NB4 (cell line): Measurements from ENCODE around the gene MYMK.

Source experiments
- DNase-seq: peaks from one replicate; pipeline ENCODE4 v3.0.0; 2010; ENCODE audit warnings: low read depth
- H3K4me3 ChIP-seq: one replicate; pipeline ENCODE4 v1.5.1; 2011; ENCODE audit warnings: mild to moderate bottlenecking, low read depth, low read length, moderate library complexity
- MYC ChIP-seq: IDR thresholded peaks from 2 replicates; pipeline ENCODE4 v1.6.1; 2011; ENCODE audit warnings: low read depth, low read length
- POLR2A ChIP-seq: IDR thresholded peaks from 2 replicates; pipeline ENCODE4 v1.6.1; 2011; ENCODE audit warnings: mild to moderate bottlenecking; ENCODE audit not compliant: insufficient read length; ENCODE audit errors: extremely low read depth
- TF ChIP-seq, protein P1 (sequence below): IDR thresholded peaks from 2 replicates; pipeline ENCODE4 v1.6.1; 2011; ENCODE audit warnings: low read depth, low read length
- TF ChIP-seq, protein P2 (sequence below): IDR thresholded peaks from one replicate; pipeline ENCODE4 v1.5.1; 2012; ENCODE audit warnings: low read depth, low read length

MYMK gene

DNA sequence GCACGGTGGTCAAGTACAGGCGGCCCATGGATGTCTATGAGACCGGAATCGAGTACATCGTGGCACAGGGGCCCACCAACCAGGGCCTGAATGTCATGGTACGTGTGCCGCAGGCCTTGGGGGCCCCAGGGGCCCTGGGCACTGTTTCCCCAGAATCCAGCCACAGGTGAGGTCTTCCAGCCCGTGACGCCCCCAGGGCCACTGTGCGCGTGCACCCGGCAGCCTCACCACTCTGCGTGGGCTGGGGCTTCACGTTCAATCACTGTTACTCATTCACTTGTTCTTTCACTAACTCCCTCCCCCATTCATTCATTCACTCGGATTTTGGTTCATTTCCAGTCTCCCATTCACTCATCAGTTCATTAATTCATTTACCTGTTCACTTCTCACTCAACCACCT lies 22.4 kb upstream of the MYMK start:
- DNase-seq, result no peak
- no peak overlapping the region for H3K4me3 ChIP-seq
- TF ChIP-seq, protein P1, sequence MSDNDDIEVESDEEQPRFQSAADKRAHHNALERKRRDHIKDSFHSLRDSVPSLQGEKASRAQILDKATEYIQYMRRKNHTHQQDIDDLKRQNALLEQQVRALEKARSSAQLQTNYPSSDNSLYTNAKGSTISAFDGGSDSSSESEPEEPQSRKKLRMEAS, result no peak
- TF ChIP-seq, protein P2, sequence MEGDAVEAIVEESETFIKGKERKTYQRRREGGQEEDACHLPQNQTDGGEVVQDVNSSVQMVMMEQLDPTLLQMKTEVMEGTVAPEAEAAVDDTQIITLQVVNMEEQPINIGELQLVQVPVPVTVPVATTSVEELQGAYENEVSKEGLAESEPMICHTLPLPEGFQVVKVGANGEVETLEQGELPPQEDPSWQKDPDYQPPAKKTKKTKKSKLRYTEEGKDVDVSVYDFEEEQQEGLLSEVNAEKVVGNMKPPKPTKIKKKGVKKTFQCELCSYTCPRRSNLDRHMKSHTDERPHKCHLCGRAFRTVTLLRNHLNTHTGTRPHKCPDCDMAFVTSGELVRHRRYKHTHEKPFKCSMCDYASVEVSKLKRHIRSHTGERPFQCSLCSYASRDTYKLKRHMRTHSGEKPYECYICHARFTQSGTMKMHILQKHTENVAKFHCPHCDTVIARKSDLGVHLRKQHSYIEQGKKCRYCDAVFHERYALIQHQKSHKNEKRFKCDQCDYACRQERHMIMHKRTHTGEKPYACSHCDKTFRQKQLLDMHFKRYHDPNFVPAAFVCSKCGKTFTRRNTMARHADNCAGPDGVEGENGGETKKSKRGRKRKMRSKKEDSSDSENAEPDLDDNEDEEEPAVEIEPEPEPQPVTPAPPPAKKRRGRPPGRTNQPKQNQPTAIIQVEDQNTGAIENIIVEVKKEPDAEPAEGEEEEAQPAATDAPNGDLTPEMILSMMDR, result no peak
- TF ChIP-seq MYC (no peak), POLR2A (no peak)

DNA sequence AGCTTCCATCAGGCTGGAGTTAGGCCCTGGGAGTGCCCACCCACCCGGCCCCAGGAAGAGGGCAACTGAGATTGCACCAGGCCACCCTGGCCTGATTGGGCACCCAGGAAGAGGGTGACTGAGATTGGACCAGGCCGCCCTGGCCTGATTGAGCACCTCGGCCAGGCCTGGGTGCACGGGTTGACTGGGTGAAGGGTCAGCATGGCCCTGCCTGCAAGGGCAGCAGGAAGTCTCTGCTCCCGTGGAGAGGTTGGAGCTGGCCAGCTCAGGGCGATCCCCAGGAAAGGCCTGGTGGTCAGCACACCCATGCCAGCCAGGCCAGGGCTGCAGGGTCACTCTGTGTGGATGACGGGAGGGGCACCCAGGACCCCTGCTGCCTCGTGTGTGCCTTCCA lies 21.5 kb upstream of the MYMK start:
- H3K4me3 ChIP-seq, result no peak overlapping the region
- no peak for DNase-seq
- TF ChIP-seq, protein P2, result no peak
- TF ChIP-seq MYC, result no peak
- no peak for TF ChIP-seq POLR2A
- TF ChIP-seq, protein P1, result no peak

DNA sequence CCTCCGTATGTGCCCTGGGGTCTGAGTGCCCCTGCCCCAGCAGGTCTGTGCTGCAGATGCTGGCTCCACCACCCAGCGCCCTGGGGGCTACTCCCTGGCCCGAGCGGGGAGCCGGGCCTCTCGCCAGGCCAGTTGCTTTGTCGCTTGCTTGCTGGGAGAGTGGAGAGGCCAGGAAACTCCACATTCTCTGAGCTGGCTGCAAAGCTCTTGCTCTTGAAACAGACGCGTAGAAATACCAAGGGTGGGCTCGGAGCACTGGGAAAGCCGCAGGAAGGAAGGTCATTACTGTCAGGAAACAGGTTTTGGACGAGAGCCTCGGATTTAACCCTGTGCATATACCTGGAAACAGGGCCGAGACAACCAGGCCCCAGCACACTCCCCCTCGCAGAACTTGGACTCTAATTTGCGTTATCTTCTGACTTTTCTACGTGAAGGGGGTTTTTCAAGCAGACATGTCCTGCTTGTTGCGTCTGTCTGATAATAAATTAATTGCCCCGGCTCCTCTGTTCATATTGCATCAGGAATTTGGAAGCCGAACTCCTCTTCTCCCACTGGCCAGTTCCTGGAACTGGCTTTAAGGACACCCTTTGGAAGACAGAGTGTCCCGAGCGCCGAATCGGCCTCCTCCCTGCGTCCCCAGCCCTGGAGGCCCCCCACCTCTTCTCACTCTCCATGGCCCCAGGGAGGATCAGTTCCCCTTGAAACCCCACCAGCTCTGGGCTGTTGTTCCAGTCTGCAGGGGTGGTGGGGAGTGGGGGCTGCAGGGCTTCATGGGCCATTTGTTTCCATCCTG lies 20.9 kb upstream of the MYMK start:
- DNase-seq, result no peak
- TF ChIP-seq, protein P1, result no peak
- TF ChIP-seq, protein P2, result no peak
- TF ChIP-seq MYC, result no peak
- no peak for TF ChIP-seq POLR2A
- H3K4me3 ChIP-seq, result no peak overlapping the region

DNA sequence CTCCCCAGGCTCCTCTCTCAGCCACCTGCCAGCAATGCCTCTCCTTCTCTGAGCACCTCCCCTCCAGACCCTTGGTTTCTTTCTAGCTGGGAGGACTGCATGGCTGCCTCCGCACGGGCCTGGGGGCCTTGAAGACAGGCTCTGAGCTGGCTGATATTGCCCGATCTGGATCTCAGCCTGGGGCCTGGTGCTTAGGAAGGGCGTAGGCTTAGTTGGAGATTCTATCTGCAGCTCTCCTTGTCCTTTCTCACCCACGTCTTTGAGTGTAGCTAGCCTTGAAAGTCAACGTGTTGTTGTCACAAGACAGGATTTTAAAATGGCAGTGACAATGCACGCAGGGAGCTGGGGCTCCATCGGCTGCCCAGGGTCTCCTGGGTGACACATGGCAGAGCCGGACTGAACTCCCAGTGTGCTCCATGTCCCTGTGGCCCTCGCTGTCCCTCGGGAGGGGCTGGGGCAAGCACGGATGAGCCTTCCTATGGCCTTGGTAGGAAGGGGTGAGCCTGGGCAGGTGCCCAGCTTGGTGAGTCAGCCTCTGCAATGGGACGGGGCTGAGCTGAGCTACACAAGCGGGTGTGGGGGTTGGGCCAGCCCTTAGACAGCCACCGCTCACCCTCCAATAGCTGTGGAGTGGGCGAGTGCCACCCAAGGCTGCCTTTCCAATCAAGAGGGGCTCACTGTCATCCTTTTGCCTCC lies 19.2 kb upstream of the MYMK start:
- TF ChIP-seq, protein P1, result no peak
- TF ChIP-seq, protein P2, result no peak
- no peak for TF ChIP-seq POLR2A
- TF ChIP-seq MYC, result no peak
- H3K4me3 ChIP-seq, result no peak overlapping the region
- no peak for DNase-seq

DNA sequence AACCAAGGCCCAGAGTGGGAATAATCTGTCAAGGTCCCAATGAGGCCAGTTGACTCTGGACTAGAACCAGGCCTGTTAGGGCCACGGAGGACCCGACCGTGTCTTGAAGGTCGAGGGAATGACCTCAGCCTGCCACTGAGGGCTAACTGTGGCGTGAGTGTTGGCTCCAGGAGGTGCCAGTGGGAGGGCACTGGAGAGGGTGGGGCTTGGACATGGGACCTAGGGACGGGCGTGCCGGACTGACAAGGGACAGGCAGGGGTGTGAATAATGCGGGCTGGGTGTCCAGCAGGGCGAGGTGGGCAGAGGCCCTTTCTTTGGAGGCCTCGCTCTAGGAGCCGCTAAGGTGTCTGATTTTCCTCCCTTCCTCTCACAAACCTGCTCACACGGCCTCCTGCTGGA lies 17.2 kb upstream of the MYMK start:
- no peak for DNase-seq
- H3K4me3 ChIP-seq, result no peak overlapping the region
- no peak for TF ChIP-seq MYC
- TF ChIP-seq POLR2A, result no peak
- TF ChIP-seq, protein P1, result no peak
- TF ChIP-seq, protein P2, result no peak
